ENCODE measurements around the gene C6orf132.
"Not testable (repeated sequence)": the region's sequence is repeated elsewhere in the genome, so short reads cannot be mapped to it uniquely, and the experiment has no call there.

The C6orf132 gene

GRCh38 chr6:42142118-42142835 lies at the start of gene C6orf132:
Gene C6orf132 (minus strand): TSS chr6:42142620. CDS start chr6:42142444, 176 bp downstream.
- peak; percentile 63 for DNase-seq

- DNase-seq = no peak
These were observed 48.2 kb upstream of the C6orf132 start for GRCh38 chr6:42190554-42191183.

GRCh38 chr6:42188406-42188805 lies 46.0 kb upstream of the C6orf132 start:
- no peak for DNase-seq

GRCh38 chr6:42185597-42185996 lies 43.2 kb upstream of the C6orf132 start:
- DNase-seq = no peak

GRCh38 chr6:42184475-42184874 lies 42.1 kb upstream of the C6orf132 start:
- no peak for DNase-seq

GRCh38 chr6:42182101-42182500 lies 39.7 kb upstream of the C6orf132 start:
- DNase-seq = no peak

GRCh38 chr6:42179945-42180313 lies 37.5 kb upstream of the C6orf132 start:
- DNase-seq = no peak

GRCh38 chr6:42179261-42179944 lies 37.0 kb upstream of the C6orf132 start:
- DNase-seq = no peak

- no peak for DNase-seq
These were observed 35.3 kb upstream of the C6orf132 start for GRCh38 chr6:42177514-42178364.

- no peak for DNase-seq
These were observed 34.6 kb upstream of the C6orf132 start for GRCh38 chr6:42176981-42177380.

GRCh38 chr6:42175860-42176259 lies 33.4 kb upstream of the C6orf132 start:
- DNase-seq = no peak

GRCh38 chr6:42173101-42173500 lies 30.7 kb upstream of the C6orf132 start, which contains the start of gene GUCA1A:
Gene GUCA1A (plus strand): TSS chr6:42173364. CDS start chr6:42173614, 250 bp downstream.
- DNase-seq = no peak

GRCh38 chr6:42171813-42172581 lies 29.6 kb upstream of the C6orf132 start:
- DNase-seq = no peak

GRCh38 chr6:42169780-42170179 lies 27.4 kb upstream of the C6orf132 start:
- not testable (repeated sequence) for DNase-seq

GRCh38 chr6:42168650-42169049 lies 26.2 kb upstream of the C6orf132 start:
- no peak for DNase-seq

- peak; percentile 95 for DNase-seq
These were observed 24.2 kb upstream of the C6orf132 start for GRCh38 chr6:42166444-42167141.

- DNase-seq = no peak
These were observed 22.6 kb upstream of the C6orf132 start for GRCh38 chr6:42165016-42165415.

- no peak for DNase-seq
These were observed 21.6 kb upstream of the C6orf132 start for GRCh38 chr6:42163981-42164380.

- no peak for DNase-seq
These were observed 20.4 kb upstream of the C6orf132 start for GRCh38 chr6:42162812-42163211.

GRCh38 chr6:42162384-42162783 lies 20.0 kb upstream of the C6orf132 start:
- no peak for DNase-seq

GRCh38 chr6:42159431-42160024 lies 17.1 kb upstream of the C6orf132 start:
- no peak for DNase-seq

All from NCI-H510A treated with DMSO at 0.1 percent for 48 hours (cell line).